GM19351 (cell line): Measurements from ENCODE around the gene GNL2.
"Not testable (repeated sequence)": the region's sequence is repeated elsewhere in the genome, so short reads cannot be mapped to it uniquely, and the experiment has no call there.

Experiments
- ATAC-seq: cut with Tn5 transposase; IDR thresholded peaks from one replicate; pipeline ENCODE4 v1.9.1; 2021; ENCODE audit warnings: mild to moderate bottlenecking, moderate library complexity; ENCODE audit not compliant: unreplicated experiment

The GNL2 gene

DNA sequence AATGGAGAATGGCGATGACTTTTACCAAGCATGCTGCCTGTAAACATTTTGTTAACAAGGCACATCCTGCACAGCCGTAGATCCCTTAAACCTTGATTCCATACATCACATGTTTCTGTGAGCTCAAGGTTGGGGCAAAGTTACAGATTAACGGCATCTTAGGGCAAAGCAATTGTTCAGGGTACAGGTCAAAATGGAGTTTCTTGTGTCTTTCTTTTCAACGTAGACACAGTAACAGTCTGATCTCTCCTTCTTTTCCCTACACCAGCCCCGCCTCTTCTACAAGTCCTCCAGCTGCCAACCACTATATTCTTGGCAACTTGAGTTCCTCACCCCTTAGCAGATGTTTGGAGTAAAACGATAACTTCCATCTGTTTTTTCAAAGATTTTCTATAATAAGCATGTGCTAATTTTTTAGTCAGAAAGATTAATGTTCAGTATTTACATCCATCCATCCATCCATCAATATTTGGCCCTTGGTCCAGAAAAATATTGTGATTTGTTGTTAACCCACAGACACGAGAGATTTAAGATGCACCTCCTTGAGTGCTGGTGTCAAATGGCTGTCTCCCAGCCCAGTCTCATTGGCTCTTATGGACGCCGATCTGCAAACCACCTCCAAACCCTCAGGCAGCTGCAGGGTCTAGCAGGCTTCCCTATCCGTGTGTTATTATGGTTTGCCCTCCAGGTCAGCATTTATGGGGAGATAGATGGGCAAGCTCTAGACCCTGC, 35.2 kb downstream of the GNL2 start:
- no peak for ATAC-seq

DNA sequence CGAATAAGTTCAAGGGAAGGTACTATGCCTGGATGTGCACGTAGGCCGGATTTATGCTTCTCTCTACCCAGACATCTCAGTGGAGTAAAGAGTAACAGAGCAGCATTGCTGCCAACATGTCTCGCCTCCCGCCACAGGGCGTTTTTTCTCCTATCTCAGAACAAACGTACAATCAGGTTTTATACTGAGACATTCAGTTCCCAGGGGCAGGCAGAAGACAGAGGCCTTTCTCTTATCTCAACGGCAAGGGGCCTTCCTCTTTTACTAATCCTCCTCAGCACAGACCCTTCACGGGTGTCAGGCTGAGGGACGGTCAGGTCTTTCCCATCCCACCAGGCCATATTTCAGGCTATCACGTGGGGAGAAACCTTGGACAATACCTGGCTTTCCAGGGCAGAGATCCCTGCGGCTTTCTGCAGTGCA, 35.8 kb downstream of the GNL2 start:
- ATAC-seq, result not testable (repeated sequence)

DNA sequence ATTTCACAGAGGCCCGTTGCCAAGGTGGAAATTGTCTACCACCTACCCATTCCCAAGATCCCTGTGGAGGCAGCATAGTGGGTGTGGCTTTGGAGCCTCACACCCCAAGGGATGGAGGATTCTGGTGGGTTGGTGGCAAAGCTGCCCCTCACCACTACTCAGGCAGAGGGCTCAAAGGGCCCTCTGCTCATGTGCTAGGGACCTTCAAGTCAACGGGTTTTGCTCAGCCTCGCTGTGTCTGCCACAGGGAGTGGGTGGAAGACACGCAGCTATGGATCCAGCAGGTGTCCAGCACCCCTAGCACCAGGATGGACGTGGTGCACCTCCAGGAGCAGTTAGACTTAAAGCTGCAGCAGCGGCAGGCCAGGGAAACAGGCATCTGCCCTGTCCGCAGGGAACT, 36.7 kb downstream of the GNL2 start:
- ATAC-seq, result no peak

DNA sequence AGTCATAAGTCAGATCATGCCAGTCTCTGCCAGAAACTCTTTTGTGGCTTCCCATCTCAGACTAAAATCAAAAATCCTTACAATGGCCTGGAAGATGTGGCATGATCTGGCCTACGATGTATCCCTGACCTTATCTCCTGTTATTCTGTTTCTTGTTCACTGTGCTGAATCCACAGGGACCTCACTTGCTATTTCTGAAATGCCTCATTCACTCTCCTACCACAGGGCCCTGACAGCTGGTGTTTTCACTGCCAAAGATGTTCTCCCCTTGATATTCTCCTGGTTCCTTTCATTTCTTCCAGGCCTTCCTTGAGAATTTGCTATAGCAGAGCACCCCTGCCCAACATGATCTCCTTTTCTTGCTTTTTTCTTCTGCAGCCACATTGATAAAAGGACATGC, 37.3 kb downstream of the GNL2 start:
- no peak for ATAC-seq

DNA sequence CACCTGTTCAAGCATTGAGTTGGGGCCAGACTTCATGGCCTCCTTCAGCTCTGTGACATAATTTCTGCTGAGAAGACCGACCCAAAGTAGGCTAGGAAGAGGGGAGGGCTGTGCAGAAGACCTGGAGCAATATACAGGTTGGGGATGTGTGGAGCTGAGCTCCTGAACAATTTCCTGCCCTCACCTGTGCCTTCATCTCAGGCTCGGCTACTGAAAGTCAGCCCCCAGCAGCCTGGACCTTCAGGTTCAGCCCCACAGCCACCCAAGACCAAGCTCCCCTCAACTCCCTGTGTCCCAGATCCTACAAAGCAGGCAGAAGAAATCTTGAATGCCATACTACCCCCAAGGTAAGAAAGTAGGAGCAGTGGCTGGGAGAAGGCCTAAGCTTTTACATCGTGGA, 38.3 kb downstream of the GNL2 start:
- no peak for ATAC-seq

DNA sequence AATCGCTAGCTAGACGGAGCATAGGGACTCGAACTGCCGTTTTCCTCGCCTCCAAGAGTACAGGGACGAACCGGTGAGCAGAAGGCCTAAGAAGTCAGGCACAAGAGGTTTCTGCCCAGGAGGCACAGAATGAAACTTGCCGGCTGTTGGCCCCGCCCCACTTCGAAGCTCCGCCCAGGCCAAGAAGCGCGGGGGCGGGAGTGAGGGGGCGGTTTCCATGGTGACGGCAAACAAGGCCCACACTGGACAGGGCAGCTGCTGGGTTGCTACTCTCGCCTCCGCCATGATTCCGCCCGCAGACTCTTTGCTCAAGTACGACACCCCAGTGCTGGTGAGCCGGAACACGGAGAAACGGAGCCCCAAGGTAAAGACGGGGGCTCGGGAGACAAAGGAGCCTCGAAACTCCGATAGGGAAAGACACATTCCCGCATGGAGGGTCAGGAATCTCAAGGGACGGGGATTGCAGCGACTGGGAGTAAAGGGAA, 39.0 kb downstream of the GNL2 start, which contains the start of gene DNALI1:
DNALI1 (plus strand) TSS at position 229 of the 485 bp plus-strand sequence; CDS start at position 284, 55 bp downstream.
- no peak for ATAC-seq

DNA sequence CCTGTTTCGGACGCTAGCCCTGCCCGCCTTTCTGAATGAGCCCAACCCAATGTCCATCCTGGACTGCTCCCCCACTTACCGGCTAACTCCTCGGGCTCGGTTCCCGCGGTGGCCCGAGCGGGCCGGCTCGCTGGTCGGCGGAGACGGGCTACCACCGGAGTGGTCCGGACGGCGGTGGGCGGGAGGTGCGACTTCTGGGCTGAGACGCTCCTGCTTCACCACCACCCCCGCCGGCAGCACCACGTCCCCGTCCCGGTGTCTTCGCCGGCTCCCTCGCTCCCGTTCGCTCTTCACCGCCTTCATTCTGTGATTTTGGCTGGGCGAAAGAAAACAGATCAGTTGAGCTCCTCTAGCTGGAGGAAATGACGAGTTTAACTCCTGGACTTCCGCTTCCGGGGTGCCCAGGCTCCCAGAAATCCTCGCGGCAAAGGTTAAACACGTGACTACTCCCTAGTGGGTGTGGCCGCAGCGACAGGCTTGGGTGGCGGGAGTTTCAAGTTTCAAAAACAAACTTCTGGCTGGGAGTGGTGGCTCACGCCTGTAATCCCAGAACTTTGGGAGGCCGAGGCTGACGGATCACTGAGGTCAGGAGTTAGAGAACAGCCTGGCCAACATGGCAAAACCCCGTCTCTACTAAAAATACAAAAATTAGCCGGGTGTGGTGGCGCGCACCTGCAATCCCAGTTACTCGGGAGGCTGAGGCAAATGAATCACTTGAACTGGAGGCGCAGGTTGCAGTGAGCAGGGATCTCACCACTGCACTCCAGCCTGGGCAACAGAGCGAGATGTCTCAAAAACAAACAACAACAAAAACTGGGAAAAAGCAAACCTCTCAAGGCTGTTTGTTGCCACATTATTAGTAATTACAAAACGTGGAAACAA, 41.6 kb downstream of the GNL2 start, which contains the start of gene SNIP1:
SNIP1 (minus strand) TSS at position 367 of the 882 bp plus-strand sequence; CDS start at position 303, 64 bp downstream.
- ATAC-seq, result peak; percentile 83

DNA sequence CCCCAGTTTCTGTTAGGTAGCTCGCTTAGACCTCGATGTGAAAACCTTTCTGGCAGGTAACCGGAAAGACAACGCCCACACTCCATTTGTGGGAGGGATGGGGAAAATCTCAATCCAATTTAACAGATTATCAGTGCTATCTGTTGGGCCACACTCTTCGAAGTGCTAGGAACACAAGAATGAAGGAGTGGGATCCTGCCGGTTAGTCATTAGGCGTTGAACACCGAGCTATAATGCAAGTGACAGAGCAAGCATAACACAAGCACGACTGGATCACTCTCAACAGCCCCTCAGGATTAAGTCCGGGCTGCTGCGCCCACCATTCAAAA, 42.2 kb downstream of the GNL2 start:
- ATAC-seq, result no peak

DNA sequence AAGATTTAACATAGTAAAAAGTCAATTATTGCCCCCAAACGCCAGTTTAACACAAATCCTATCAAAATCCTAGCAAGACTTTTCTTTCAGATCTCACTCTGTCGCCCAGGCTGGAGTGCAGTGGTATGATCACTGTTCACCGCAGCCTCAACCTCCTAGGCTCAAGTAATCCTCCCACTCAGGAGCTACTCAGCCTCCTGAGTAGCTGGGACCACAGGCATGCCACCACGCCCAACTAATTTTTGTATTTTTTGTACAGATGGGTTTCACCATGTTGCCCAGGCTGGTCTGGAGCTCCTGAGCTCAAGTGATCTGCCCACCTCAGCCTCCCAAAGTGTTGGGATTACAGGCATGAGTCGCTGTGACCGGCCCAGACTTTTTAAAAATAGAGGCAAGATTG, 46.4 kb downstream of the GNL2 start:
- no peak for ATAC-seq

DNA sequence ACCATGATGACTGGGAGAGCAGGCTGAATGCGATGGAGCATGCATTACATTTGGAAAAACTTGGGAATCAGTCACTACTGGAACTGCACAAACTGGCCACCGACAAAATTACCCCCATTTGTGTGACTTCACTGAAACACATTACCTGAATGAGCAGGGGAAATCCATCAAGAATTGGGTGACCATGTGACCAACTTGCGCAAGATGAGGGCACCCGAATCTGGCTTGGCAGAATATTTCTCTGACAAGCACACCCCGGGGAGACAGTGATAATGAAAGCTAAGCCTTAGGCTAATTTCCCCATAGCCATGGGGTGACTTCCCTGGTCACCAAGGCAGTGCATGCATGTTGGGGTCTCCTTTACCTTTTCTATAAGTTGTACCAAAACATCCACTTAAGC, 50.7 kb downstream of the GNL2 start:
- ATAC-seq, result no peak

DNA sequence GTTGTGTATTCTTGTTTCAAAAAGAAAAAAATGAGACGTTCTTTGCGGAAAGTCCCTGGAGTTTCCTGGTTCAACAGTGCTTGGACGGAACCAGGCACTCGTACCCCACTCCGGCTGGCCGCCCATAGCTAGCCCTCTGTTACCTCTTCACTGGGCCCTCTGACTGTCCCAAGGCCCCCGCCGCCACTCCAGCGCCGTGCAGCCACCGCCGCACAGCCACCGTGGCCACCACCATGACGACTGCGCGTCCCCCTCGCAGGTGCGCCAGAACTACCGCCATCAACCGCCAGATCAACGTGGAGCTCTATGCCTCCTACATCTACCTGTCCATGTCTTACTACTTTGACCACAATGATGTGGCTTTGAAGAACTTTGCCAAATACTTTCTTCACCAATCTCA, 51.2 kb downstream of the GNL2 start:
- ATAC-seq, result no peak

DNA sequence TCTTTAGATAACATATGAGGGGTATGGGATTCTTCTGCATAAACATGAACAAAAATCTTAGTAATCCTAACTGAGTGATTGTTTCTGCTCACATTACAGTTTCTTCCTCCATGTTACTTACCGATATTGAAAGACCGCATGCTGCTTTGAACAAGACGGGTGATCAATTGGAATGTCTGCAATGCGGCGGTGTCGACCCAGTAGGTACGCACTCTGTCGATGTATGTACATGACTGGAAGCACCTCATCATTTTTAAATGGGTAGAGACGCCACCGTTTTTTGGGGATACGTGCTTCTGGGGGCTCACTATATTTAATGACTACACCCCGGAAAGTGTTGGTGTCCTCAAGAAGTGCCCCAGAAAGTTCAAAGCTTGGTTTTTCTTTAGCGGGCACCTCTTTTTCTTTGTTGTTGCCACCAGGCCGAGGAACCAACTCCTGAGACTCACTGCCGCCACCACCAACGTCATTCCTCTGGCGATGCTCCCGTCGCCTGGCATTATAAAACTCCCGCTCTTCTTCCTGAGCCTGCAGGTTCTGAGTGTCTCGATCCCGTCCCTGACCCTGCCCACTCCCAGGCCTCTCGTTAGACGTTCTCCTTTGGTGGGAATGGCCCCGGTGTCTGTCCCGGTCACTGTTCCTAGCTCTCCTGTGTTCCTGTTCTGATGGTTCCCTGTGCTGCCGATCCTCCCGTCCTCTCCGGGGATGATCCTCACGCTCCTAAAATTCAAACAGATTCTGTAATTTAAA, 55.5 kb downstream of the GNL2 start:
- no peak for ATAC-seq

DNA sequence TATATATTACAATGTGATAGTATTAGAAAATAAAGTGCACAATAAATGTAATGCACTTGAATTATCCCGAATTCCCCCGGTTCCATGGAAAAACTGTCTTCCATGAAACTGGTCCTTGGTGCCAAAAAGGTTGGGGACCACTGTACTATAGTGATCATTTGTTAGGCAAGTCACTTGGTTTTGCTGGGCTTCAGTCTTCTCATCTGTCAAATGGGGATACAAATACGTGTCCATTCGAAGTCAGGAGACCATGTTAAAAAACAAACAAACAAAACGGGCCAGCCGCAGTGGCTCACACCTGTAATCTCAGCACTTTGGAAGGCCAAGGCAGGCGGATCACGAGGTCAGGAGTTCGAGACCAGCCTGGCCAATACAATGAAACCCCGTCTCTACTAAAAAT, 56.6 kb downstream of the GNL2 start:
- ATAC-seq, result not testable (repeated sequence)

DNA sequence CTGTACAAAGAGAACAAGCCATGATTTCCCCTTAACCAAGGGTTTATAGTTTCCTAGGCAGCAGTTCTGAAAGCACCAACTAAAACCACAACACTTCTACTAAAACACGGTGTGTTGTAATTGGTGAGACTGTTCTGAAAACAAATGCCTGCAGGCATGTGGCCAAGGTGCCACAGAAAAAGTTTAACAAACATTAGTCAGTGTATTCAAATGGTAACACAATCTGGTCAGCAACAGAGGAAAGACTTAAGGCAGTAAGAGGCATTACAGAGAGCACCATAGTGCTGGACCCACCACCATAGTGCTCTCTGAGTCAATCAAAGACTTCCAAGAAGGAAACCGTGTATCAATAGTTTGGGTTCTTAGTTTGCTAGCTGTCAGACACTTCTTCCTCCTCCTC, 58.4 kb downstream of the GNL2 start:
- ATAC-seq, result no peak

DNA sequence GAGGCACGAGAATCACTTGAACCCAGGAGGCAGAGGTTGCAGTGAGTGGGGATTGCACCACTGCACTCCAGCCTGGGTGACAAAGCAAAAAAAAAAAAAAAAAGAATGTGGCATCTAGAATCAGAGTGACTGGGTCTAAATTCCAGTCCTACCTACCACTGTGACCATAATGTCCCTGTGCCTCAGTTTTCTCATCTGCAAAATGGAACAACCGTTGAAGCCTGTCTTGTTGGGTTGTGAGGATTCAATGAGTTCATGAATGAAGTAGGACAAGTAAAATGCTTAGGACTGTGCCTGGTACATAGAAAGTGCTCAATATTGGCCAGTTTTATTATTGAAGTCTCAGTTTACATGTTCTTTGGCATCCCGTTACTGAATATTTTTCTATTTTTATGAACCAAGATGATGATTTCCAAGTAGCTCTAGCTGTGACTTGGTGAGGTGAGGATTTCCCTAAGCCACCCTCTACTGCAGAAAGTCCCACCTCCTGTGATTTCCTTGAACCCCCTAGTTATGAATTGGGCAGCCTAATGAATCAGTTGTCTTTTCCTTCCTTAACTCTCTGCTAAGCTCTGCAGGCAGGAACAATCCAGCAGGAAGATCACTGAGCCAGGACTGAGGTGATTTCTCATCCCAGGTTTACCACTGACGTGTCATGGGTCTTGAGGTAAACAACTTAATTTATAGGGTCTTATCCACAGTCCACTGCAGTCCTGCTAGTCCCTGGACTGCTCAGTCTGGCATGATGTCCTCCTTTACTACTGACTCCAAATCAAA, 62.2 kb downstream of the GNL2 start:
- ATAC-seq, result no peak

DNA sequence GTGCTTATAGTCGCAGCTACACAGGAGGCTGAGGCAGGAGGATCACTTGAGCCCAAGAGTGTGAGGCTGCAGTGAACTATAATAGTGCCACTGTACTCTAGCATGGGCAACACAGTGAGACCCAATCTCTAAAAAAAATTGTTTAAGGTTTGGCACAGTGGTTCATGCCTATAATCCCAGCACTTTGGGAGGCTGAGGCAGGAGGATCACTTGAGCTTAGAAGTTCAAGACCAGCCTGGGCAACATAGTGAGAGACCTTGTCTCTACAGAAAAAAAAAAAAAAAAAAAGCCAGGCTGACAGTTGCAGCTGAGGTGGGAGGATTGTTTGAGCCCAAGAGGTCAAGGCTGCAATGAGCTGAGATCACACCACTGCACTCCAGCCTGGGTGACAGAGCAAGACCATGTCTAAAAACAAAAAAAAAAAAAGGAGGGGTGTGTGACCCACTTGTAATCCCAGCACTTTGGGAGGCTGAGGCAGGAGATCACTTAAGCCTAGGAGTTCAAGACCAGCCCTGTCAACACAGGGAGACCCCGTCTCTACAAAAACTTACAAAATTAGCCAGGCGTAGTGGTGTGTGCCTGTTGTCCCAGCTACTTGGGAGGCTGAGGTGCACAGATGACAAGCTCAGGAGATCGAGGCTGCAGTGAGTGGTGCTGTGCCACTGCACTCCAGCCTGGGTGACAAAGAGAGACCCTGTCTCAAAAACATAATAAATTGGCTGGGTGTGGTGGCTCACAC, 63.1 kb downstream of the GNL2 start:
- ATAC-seq, result not testable (repeated sequence)

DNA sequence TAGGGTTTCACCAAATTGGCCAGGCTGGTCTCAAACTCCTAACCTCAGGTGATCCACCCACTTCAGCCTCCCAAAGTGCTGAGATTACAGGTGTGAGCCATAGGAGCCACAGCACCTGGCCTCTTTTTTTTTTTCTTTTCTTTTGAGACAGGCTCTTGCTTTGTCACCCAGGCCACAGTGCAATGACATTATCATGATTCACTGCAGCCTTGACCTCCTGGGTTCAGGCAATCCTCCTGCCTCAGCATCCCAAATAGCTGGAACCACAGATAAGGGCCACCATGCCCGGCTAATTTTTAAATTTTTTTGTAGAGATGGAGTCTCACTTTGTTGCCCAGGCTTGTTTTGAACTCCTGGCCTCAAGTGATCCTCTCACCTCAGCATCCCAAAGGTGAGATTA, 65.8 kb downstream of the GNL2 start:
- ATAC-seq, result not testable (repeated sequence)

DNA sequence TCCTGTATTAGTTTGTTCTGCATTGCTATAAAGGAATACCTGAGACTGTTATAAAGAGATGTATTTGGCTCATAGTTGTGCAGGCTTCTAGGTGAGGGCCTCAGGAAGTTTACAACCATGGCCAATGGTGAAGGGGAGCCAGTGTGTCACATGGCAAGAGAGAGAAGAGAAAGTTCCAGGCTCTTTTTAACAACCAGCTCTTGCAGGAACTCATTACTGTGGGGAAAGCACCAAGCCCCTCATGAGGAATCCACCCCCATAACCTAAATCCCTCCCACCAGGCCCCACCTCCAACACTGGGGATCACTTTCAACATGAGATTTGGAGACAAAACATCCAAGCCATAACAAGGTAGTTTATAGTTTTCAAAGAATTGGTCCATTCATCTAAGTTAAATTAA, 76.1 kb downstream of the GNL2 start:
- no peak for ATAC-seq

DNA sequence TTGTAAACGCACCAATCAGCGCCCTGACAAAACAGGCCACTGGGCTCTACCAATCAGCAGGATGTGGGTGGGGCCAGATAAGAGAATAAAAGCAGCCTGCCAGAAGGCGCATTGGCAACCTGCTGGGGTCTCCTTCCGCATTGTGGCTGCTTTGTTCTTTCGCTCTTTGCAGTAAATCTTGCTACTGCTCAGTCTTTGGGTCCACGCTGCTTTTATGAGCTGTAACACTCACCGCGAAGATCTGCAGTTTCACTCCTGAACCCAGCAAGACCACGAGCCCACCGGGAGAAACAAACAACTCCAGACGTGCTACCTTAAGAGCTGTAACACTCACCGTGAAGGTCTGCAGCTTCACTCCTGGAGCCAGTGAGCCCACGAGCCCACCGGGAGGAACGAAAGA, 76.8 kb downstream of the GNL2 start:
- not testable (repeated sequence) for ATAC-seq

DNA sequence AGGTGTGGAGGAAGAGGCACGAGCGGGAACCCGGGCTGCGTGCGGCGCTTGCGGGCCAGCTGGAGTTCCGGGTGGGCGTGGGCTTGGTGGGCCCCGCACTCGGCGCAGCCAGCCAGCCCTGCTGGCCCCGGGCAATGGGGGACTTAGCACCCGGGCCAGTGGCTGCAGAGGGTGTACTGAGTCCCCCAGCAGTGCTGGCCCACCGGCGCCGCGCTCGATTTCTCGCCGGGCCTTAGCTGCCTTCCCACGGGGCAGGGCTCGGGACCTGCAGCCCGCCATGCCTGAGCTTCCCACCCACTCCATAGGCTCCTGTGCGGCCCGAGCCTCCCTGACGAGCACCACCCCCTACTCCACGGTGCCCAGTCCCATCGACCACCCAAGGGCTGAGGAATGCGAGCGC, 77.5 kb downstream of the GNL2 start:
- ATAC-seq, result not testable (repeated sequence)
